Activated T-cell treated with anti-CD3 and anti-CD28 coated beads, Interleukin-2, amount 50 U/mL, for 48 hours (primary cell): ENCODE measurements around the gene OTULINL.

ENCODE experiments used
- DNase-seq, 2 experiments: peaks; one replicate each; pipeline ENCODE4 v3.0.0-alpha.2; 2020

OTULINL gene

GRCh38 chr5:14577971-14578370 lies 3.6 kb upstream of the OTULINL start:
- no peak for DNase-seq

DNA sequence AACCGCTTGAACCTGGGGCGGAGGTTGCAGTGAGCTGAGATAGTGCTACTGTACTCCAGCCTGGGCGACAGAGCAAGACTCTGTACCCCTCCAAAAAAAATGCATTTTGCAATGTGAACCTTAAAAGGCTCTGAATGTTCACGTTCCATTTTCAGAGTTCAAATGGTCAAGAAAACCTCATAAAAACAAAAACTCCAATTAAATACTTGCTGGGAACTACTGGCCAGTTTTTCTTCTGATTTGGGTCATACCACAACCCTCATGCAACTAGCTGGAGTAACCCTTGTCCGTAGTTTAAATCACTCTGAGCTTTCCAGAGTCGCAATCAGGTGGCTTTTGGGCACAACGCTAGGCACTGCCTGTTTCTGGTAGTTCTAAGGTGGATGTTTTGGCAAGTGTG lies 2.3 kb upstream of the OTULINL start:
- no peak for DNase-seq

DNA sequence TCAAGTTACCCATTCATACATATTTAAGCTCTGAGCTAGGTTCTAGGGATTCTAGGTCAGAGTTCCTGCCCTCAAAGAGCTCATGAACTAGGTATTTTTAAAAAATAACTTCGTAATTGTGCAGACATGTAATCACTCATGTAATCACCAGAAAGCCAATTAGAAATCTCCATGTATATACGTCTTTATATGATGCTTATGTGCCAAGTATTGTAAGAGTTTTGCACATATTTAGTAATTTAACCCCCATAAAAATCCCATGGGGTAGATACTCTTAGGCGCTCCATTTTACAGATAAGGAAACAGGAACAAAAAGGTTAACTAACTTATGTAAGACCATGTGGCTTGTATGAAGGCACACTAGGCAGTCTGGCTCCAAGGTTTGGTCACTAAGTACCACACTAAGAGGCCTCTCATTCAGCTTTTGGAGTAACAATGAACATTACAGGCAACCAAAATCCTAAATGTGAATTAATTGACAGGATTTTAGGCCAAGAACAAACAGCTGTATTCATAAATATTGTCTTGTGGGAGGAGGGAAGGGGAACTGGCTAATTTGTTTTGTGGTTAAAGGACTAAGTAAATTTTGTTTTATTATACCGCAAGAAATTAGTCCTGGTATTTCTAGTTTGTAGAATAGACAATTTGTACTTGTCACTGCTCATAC lies 1.7 kb upstream of the OTULINL start:
- no peak for DNase-seq

- no peak for DNase-seq
These were observed 1.1 kb upstream of the OTULINL start for GRCh38 chr5:14580398-14581034.

- peak; percentile 84 to 88 for DNase-seq
These were observed 552 bp downstream of the OTULINL start for GRCh38 chr5:14581891-14582796.

GRCh38 chr5:14582797-14583137 lies 1.2 kb downstream of the OTULINL start:
- DNase-seq: no peak

DNA sequence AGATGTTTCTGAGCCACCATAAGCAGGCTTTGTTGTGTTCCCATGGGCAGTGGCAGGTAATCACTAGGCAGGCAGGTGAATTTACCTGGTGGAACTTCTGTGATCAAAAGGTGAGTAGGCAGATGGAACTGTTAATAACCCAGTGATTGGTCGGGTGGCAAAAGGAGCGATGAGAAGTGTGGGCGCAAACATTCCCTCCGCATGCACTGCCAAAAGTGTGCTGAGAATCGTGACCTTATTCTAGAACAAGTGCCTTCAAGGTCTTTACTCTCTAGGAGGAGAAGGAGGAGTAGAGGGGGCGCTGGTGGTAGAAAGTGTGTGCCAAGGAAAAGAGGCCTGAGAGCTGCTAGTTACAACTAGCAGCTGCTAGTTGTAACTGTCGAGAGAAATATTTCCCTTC lies 3.3 kb downstream of the OTULINL start:
- DNase-seq: no peak

DNA sequence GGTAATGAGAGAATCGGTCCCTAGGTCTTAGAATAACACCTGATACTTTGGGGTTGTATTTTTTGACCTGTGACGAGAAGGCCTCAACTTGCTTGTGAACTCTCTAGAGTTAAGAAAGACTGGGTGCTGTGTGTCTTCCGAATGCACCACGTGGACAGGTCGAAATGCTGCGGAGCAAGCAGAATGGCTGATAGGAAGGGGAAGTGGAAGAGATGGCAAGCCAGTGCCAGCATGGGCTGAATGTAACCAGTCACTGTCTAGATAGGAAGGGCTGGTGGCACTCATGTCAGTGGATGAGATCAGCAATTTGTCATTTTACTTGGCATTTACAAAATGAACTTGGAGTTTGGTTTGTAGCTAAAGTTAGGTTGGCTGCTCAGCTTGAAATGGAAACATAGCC lies 5.6 kb downstream of the OTULINL start:
- no peak for DNase-seq

DNA sequence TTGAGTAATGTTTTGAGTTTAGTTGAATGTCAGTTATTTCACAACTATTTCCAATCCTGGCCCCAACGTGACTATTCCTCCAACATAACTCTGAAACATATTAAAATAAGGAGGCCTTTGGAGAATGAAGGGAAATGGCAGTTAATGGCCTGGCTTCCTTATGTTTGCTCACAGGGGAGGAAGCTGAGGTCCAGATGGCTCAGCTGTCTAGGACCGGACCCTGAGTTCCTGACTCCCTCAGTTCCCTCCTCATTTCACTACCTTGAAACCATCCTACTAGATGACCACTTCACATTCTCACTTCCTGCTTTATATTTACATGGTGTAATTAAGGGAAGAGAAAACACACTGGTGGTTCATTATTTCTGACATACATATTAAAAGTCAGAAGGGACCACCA lies 6.6 kb downstream of the OTULINL start:
- DNase-seq: no peak

GRCh38 chr5:14588758-14589543 lies 7.4 kb downstream of the OTULINL start:
- no peak for DNase-seq

DNA sequence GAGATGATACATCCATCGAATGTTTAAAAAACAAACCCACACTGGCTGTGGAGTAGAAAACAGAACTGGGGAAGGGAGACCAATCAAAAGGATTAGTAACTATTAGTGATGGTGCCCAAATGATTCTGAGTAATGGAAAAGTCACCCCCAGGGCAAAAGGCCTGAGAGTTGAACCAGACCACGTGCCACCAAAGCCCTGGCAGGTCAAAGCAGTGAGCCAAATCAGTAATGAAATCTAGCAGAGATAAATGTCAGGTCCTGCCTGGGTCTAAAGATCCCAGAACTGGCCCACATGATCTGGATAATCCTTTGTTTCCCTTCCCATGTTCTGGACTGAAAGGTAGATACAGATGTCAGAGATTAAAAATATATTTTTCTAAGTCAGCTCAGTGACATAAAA lies 9.4 kb downstream of the OTULINL start:
- DNase-seq: no peak

GRCh38 chr5:14591548-14591947 lies 10.0 kb downstream of the OTULINL start:
- no peak for DNase-seq

DNA sequence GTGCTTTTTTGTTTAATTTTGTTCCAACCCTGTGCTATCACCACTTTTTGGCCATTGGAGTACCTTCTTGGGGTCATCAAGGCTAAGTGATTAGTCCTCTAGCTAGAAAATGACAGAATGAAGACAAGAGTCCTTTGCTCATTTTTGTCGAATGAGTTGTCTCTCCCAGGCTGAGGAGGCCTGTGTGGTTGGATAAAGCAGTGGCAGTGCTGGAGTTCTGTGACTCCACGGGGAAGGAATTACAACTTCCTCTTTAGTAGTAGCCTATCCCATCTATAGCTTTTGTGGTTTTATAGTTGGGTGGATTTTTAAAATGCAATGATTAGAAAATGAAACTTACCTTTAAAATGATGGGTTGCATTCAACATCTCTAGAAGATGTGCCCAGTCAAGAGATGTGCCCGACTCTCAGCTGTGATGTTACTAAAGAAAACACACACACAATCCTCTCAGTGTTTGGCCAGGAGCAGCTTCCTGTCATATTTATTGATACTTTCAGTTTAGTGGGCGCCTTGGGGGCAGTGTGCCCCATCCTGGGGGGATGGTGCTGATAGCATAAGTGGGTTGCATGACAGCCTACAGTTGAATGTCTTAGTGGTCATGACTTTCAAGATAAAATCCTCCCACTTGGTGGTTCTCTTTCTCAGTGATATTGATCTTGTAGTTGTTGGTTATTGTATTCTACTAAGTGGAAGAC lies 11.9 kb downstream of the OTULINL start:
- DNase-seq: peak; percentile 52 to 53

- peak in 1 of 2 experiments; percentile 26 for DNase-seq
These were observed 12.9 kb downstream of the OTULINL start for GRCh38 chr5:14594378-14595074.

DNA sequence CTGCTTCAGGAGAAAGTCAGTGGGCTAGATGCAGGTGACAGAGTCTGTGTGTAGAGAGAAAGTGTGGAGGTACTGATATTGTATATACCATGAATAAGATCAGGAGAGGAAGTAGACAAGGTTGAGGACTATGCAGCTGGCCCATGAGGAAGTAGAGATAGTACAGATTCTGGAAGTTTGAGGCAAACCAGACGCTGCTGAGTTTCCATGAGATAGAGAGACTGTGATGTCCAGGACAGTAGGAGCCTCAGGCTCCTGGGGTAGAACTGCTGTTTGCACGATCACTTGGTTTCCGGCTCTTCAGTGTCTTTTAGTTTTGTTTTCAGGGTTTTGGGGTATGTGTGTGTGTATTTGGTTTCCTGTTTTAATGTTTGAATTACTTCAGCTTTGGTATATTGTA lies 13.6 kb downstream of the OTULINL start:
- peak; percentile 30 to 40 for DNase-seq

DNA sequence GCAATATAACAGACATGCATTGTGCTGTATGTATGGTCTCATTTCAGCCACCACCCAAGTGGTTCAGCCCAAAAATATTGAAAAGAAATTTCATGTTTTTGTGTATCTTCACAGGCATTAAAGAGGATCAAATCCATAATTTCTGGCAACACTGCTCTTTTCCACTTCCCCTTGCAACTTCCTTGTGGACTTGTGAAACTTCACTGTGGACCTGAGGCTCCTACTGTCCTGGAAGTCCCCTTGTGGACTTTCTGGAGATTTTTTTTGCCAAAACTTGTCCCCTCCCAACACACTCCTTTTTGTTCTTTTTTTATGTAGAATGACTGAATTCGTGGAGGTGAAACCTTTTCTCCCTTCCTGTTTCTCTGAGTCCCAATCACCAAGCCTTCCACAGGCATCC lies 14.3 kb downstream of the OTULINL start:
- no peak for DNase-seq

DNA sequence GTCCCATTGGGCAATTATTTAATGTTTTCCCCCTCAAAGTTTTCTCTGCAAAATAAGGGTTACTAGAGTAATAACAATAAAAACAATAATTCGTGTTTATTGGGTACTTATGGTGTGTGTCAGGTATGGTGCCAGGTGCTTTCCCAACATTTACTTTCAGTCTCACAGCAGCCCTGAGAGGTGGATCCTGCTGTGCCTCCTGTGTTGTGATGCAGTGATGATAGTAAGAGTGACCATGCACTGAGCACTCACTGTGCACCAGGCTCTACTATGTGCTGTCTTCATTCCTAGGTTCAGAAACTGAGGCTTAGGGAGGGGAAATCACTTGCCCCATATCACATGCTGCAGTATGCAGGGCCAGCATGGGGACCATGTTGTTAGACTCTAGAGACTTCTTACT lies 15.5 kb downstream of the OTULINL start:
- no peak for DNase-seq

DNA sequence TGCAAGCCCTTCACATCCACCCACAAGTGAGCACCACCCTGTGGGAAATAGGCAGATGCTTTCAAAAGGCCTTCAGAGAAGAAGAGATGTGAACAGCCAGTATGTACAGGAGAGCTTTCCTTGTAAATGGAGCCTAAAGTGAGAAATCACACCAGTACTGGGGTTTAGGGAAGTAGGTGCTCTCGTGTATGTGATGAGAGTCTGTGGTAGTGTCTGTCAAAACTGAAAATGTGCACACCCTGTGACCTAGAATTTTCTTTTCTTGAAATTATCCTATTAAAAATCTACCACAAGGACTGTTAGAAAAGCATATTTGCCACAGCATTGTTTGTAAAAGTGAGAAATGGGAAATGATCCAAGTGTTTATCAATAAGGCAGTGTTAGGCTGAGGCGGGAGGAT lies 16.6 kb downstream of the OTULINL start:
- DNase-seq: no peak

DNA sequence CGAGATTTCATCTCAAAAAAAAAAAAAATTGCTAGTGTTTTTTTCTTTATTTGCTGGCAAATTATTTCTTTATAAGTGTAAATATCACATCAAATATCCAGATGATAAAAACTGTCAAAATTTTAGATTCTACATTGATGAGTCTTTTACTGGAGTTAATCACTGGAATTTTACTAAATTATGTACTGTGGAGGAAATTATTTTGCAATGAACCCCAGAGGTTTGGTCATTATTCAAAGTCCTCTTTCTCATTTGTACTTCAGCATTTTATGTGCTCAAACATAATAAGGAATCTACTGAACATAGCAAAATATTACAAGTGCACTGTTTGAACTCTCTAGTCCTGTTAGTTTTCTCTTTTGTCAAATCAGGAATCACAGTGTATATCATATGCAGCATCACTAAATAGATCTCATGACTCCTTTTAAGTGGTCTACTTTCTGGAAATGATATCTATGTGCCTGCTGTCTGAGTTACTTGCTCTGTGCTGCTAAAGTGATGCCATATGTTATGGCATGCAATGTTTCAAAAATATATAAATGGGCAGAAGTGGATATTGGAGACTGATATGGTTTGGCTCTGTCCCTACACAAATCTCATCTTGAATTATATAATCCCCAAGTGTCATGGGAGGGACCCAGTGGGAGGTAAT lies 18.0 kb downstream of the OTULINL start:
- DNase-seq: no peak

- DNase-seq: no peak
These were observed 19.3 kb downstream of the OTULINL start for GRCh38 chr5:14600846-14601245.

GRCh38 chr5:14603141-14603540 lies 21.5 kb downstream of the OTULINL start:
- no peak for DNase-seq
